Thymus (tissue), 11 donors: Measurements from ENCODE around the gene TRIM34. TPM values are rescaled to one million over a fixed set of nuclear protein-coding genes. Genes with fewer than 3 reads are reported as not detected.

Source experiments
- DNase-seq, 9 donors: peaks; one replicate each; pipeline ENCODE4 v3.0.0-alpha.2; 2013; ENCODE audit warnings: low spot score in 9 of 9, low read depth in 6 of 9, missing footprints in 1 of 9
- H3K27ac ChIP-seq, 2 donors: one replicate each; pipeline ENCODE4 v1.5.1; 2013; ENCODE audit warnings: control low read depth in 1 of 2, low read depth in 1 of 2, low read length in 1 of 2, mild to moderate bottlenecking in 1 of 2, moderate library complexity in 1 of 2
- H3K27me3 ChIP-seq, 2 donors: one replicate each; pipeline ENCODE4 v1.5.1; 2013; ENCODE audit warnings: low read length in 1 of 2; ENCODE audit not compliant: control insufficient read depth in 2 of 2, insufficient read depth in 1 of 2
- H3K36me3 ChIP-seq, 2 donors: one replicate each; pipeline ENCODE4 v1.5.1; 2013; ENCODE audit warnings: low read length in 1 of 2, mild to moderate bottlenecking in 1 of 2, moderate library complexity in 1 of 2; ENCODE audit not compliant: control insufficient read depth in 2 of 2, insufficient read depth in 2 of 2
- H3K4me1 ChIP-seq, 2 donors: one replicate each; pipeline ENCODE4 v1.5.1; 2013; ENCODE audit warnings: low read length in 2 of 2; ENCODE audit not compliant: control insufficient read depth in 2 of 2, insufficient read depth in 2 of 2
- H3K4me3 ChIP-seq, 2 donors: one replicate each; pipeline ENCODE4 v1.5.1; 2013; ENCODE audit warnings: low read length in 2 of 2, control low read depth in 1 of 2, mild to moderate bottlenecking in 1 of 2
- H3K9me3 ChIP-seq, 2 donors: one replicate each; pipeline ENCODE4 v1.5.1; 2013; ENCODE audit warnings: low read length in 1 of 2, mild to moderate bottlenecking in 1 of 2; ENCODE audit not compliant: control insufficient read depth in 2 of 2, insufficient read depth in 1 of 2
- WGBS: extraction: QIAGEN DNeasy Blood & Tissue Kit; methylation state at CpG from one replicate; pipeline ENCODE4 v1.1.7; 2013; 5-methylcytosine and 5-hydroxymethylcytosine counted together
- polyA plus RNA-seq: library from polyadenylated mRNA; stranded (reverse); fragments of 200-250 nt; gene quantifications from one replicate; pipeline ENCODE4 v1.2.3, GENCODE V29; 2013
- total RNA-seq: library from RNA; stranded (reverse); fragments of 120-200 nt; gene quantifications from one replicate; pipeline ENCODE4 v1.2.4, GENCODE V29; 2013
- donor health status: healthy.

Gene TRIM34
- total and polyA plus RNA-seq, 2 donors: 8.0 to 15.0 TPM

- no peak overlapping the region for H3K27ac ChIP-seq
- H3K9me3 ChIP-seq: no peaks in the 10 kb centered on the region
- H3K4me1 ChIP-seq: no peaks in the 10 kb centered on the region
- no peak for DNase-seq
- no peaks in the 10 kb centered on the region for H3K36me3 ChIP-seq
- 95% methylated on average over 6 of the region's 6 CpGs for WGBS
- H3K4me3 ChIP-seq: no peak overlapping the region
- H3K27me3 ChIP-seq: no peaks in the 10 kb centered on the region
These were observed 16.0 kb upstream of the TRIM34 start for GRCh38 chr11:5608808-5609207.

- no peaks in the 10 kb centered on the region for H3K4me1 ChIP-seq
- H3K9me3 ChIP-seq: no peaks in the 10 kb centered on the region
- DNase-seq: no peak
- 67% methylated on average over 5 of the region's 5 CpGs for WGBS
- H3K27me3 ChIP-seq: no peaks in the 10 kb centered on the region
- no peak overlapping the region for H3K4me3 ChIP-seq
- no peaks in the 10 kb centered on the region for H3K36me3 ChIP-seq
- H3K27ac ChIP-seq: no peak overlapping the region
These were observed 14.4 kb upstream of the TRIM34 start for GRCh38 chr11:5610446-5610845.

- DNase-seq: no peak
- Histone ChIP-seq H3K9me3 (no peaks in the 10 kb centered on the region), H3K36me3 (no peaks in the 10 kb centered on the region), H3K27me3 (no peaks in the 10 kb centered on the region), H3K4me3 (no peak overlapping the region), H3K27ac (no peak overlapping the region), H3K4me1 (no peaks in the 10 kb centered on the region)
- 98% methylated on average over 11 of the region's 11 CpGs for WGBS
These were observed 13.2 kb upstream of the TRIM34 start for GRCh38 chr11:5611627-5612026.

- H3K27ac ChIP-seq: no peak overlapping the region
- H3K27me3 ChIP-seq: no peaks in the 10 kb centered on the region
- 96% methylated on average over 3 of the region's 3 CpGs for WGBS
- peaks cover 0 to under 1% of the 10 kb centered on the region in 2 donors for H3K4me1 ChIP-seq
- H3K4me3 ChIP-seq: no peak overlapping the region
- DNase-seq: no peak
- H3K36me3 ChIP-seq: no peaks in the 10 kb centered on the region
- no peaks in the 10 kb centered on the region for H3K9me3 ChIP-seq
These were observed 6.0 kb upstream of the TRIM34 start for GRCh38 chr11:5618807-5619206.

GRCh38 chr11:5620651-5621521 is 3.9 kb upstream of the TRIM34 start:
- Histone ChIP-seq H3K4me1 (peaks cover 4 to 13% of the 10 kb centered on the region in 2 donors), H3K36me3 (no peaks in the 10 kb centered on the region), H3K4me3 (no peak overlapping the region), H3K27me3 (no peaks in the 10 kb centered on the region), H3K9me3 (no peaks in the 10 kb centered on the region), H3K27ac (no peak overlapping the region)
- WGBS: 80% methylated on average over 3 of the region's 3 CpGs
- DNase-seq: no peak

GRCh38 chr11:5621580-5621979 is 3.2 kb upstream of the TRIM34 start:
- Histone ChIP-seq H3K27me3 (no peaks in the 10 kb centered on the region), H3K9me3 (no peaks in the 10 kb centered on the region), H3K4me3 (no peak overlapping the region), H3K27ac (no peak overlapping the region), H3K36me3 (no peaks in the 10 kb centered on the region), H3K4me1 (peaks cover 6 to 13% of the 10 kb centered on the region in 2 donors)
- DNase-seq: no peak

GRCh38 chr11:5622802-5623201 is 2.0 kb upstream of the TRIM34 start:
- no peak overlapping the region for H3K27ac ChIP-seq
- WGBS: 98% methylated on average over 3 of the region's 3 CpGs

GRCh38 chr11:5625281-5625680 is 480 bp downstream of the TRIM34 start:
- Histone ChIP-seq H3K27ac (peak overlapping the region; percentile 15 to 70), H3K36me3 (no peaks in the 10 kb centered on the region), H3K4me3 (peak overlapping the region; percentile 61 to 63), H3K4me1 (peaks cover 6 to 13% of the 10 kb centered on the region in 2 donors), H3K9me3 (no peaks in the 10 kb centered on the region), H3K27me3 (no peaks in the 10 kb centered on the region)
- WGBS: 46% methylated on average over 4 of the region's 4 CpGs
- peak in 1 of 9 donors; percentile 17 for DNase-seq

More at GRCh38 chr11:5622802-5623201, 2.0 kb upstream of the TRIM34 start:
- no peak for DNase-seq
- H3K9me3 ChIP-seq: no peaks in the 10 kb centered on the region
- H3K4me3 ChIP-seq: no peak overlapping the region
- no peaks in the 10 kb centered on the region for H3K36me3 ChIP-seq
- peaks cover 6 to 13% of the 10 kb centered on the region in 2 donors for H3K4me1 ChIP-seq
- no peaks in the 10 kb centered on the region for H3K27me3 ChIP-seq

GRCh38 chr11:5626196-5626595 is 1.4 kb downstream of the TRIM34 start:
- H3K4me3 ChIP-seq: no peak overlapping the region
- no peaks in the 10 kb centered on the region for H3K9me3 ChIP-seq
- H3K27me3 ChIP-seq: no peaks in the 10 kb centered on the region
- WGBS: 95% methylated on average over 5 of the region's 5 CpGs
- H3K4me1 ChIP-seq: peaks cover 6 to 13% of the 10 kb centered on the region in 2 donors
- H3K36me3 ChIP-seq: no peaks in the 10 kb centered on the region
- no peak for DNase-seq
- no peak overlapping the region for H3K27ac ChIP-seq
